Activated CD8-positive, alpha-beta memory T cell treated with anti-CD3 and anti-CD28 coated beads for 24 hours (primary cell): ENCODE results near the gene TMEM72.

Experiments used
- DNase-seq: peaks from one replicate; pipeline ENCODE4 v3.0.0-alpha.2; 2020

The TMEM72 gene

DNA sequence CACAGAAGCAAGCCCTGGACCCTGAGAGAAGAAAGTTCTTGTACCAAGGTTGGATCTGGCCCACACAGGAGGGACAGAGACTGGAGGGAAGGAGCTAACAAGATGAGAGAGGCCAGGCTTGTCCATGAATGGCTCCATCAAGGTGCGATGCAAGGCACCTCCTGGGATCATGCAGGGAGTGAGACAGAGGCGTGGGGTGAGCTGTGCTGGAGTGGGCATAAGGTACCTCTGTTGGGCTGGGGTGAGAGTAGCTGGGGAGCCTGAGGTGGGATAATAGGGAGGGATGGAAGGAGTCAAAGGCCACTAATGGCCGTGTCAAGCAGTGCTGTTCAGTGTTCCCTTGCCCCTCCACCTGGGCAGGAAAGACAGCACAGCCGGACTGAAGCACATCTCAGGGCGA, 9.9 kb downstream of the TMEM72 start:
- DNase-seq = peak; percentile 33

DNA sequence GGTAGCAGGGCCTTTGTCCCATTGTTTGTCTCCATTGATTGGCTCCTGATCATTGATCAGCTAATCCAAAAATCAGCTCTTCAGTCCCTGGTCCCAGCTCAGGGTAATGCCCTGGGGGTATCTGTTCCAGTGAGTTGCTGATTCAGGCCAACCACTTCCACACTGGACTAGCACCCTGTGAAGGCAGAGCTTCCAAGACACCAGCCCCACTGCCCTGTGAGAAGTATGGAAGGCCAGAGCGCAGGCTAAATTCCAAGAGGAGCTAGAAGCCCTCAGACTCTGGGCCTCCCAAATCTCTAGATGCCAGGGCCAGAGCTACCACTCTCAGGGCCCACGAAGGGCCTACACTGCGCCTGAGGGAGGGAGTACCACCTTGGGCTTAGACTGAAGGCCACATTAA, 10.4 kb downstream of the TMEM72 start:
- DNase-seq = peak; percentile 30

DNA sequence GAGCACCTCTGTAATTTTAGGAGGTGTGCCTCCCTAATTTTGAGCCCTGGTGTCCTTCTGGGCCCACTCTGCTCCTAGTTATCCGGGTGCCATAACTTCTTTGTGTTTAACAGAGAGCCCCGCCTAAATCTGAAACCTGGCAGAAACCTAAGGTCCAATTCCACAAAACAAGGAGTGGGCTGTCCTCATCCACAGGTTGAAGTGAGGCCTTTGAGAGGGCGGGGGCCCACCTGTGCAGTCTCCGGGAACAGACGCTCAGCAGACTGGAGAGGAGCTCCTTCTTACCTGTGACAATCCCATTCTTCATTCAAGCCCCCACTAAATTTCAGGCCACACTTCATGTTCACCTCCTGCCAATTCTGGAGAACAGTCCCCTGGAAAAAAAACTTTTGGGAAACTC, 10.9 kb downstream of the TMEM72 start:
- peak; percentile 26 for DNase-seq

DNA sequence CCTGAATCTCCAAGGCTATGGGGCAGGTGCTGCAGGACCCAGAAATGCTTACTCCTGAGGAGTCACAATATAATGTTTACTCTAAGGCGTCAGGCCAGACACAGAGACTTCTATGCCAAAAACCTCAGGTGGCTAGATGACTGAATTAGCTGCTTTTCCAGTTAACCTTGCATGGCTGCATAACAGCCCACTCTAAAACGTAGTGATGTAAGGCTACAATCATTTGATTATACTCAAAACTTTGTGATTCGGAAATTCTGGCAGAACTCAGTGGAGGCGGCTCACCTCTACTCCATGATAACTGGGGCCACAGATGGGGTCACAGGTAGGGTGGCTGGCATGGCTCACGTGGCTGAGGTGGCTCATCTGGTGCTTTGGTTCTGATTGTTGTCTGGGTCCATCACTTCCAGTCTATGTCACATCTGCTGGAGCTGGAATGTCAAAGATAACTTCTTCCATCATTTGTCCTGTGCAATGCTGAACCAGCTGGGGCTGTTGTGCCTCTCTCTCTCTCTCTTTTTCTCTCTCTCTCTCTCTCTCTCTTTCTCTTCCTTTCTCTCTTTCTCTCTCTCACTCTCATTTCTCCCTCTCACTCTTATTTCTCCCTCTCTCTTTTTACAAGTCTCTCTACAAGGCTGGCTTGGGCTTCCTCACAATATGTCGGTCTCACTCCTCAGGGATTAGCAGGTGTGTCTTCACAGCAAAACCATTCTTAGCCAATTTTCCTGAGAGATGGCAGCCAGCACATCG, 11.8 kb downstream of the TMEM72 start:
- peak; percentile 11 for DNase-seq

DNA sequence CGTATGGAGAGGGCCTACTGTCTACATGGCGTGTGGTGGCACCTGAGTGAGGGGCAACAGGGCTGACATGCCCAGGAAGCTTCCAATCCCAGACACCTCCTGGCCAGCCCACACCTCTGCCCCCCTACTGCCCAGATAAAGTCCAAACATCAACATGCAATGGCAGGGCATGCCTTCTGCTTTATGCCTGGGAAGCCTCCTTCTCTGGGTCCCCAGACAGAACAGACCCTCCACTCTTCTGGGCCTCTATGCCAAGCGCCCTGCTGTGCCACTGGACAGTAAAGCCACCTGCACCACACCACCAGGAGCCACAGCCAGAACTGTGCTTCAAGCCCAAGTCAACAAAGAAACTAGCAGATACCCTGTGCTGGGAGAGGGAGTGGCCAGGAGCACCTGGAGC, 12.5 kb downstream of the TMEM72 start:
- no peak for DNase-seq

DNA sequence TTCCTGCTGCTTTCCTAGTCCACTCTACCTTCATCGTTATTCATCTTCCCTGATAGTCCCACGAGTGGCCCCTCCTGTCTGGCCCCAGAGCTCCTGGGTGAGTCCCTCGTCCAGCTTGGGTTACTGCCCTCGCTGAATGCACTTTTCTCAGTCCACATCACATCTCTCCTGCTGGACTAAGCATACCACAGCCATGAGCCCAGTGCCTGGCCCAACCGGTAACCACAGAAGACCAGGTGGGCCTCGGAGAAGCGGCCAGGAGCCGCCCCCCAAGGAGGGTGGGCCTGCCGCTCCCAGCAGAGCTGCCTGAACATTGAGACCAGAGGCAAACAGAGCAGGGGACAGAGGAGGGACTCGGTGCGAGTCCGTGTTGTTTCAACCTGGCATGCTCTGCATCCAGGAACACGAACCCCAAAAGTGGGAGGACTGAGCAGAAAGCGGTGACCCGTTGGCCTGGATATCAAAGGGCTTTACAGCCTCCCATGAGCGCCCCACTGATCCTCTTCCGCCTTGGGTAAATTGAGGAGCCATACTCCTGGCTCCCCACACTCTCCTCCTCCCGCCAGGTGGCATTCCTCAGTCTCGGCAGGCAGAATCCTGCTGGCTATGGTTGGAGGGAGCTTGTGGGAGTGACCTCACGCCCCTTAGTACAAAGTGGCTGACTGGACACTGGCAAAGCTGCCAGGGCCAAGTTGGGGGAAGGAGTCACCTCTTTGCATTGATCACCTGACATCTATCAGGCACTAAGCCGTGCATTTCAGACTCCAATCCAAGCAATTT, 13.3 kb downstream of the TMEM72 start:
- DNase-seq = peak; percentile 35

DNA sequence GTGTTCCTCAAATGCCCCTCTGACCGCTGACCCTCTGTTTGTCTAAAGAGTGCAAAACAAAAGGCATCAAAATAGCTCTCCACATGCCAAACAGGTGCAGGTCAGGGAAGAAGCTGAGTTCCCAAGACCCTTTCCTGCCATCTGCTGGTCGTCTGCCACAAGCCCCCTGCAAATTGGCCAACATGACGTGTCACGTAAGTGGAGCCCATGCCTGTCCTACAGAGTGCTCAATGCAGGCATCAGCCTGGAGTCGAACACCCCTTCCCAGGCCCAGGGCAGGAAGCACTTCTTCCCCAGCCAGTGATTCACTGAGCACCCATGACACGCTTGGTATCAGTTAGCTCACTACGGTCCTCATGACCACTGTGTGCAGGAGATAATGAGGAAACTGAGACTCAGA, 14.1 kb downstream of the TMEM72 start:
- DNase-seq = peak; percentile 53

DNA sequence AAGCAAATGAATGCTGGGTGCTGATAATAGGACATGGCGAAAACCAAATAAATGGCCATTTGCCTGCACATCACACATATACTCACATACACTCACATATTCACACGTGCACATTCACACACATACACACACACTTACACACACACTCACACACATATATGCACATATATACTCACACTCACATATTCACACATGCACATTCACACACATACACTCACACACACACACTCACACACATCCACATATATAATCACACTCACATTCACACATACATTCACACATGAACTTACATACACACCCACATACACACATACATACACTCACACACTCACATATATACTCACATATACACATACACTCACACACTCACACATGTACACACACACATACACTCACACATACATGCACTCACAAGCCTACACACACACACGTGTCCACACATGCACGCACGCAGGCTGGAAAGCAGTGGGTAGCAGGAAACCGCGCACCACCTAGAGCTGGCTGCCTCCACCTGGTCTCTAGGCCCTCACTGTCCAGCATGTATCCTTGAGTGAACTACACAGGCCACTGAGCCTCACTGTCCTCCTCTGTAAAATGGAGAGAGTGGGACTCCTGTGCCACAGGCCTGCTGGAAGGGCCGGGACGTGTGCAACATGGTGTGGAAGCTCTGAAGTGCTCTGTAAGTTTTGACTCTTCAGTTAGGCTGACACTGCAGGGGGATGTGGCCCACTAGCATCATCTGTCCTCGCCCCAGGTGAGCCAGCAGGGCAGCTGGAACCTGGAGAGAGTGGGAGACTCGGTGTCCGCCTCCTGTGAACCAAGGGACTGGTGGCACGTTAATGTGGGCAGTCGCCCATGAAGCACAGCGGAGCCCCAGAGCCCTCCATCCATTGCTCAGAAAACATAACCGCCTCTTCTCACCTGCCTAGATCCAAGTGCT, 14.9 kb downstream of the TMEM72 start:
- peak; percentile 26 for DNase-seq

DNA sequence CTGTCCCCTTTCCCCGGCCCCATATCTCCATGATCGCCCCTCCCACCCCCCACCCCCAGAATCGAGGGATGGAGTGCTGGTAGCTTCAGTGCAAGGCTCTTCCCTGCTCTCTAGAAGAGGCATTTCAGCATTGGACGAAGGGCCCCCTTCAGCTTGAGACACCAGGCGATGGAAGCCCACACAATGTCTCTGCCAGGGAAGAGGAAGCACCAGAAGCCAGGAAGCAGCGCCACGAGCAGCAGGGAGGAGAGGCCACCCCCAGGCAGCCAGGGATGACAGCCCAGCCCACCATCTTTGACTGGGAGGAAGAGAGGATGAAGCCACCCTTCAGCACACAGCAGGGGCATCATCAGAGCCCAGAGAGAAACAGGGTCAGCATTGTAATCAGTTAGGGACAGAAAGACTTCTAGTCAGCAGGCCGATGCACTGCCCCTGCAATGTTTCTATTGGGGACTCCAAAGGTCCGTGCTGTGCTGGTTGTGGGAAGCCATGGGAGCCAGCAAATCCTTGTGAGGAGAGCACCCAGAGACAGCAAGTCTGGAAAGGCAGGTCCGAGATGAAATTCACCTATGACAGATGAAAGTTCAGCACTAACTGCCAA, 15.7 kb downstream of the TMEM72 start:
- DNase-seq = peak; percentile 30

DNA sequence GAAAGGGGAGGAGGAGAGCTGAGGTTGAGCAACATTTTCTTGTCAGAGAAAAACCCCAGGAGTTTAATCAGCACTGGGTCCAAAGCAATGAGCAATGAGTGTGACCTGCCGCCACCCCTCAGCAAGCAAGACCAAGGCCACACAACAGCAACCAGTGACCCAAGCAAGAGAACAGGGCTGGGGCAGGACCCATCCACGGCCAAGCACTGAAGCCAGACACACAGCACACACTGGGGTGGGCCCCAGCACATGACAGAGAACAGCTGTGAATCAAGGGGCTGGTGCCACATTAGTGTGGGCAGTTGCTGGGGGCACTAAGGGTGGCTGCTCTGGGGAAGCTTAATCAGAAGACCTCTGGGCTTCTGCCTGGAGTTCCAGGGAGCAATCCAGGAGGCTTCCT, 16.2 kb downstream of the TMEM72 start:
- DNase-seq = peak; percentile 17

DNA sequence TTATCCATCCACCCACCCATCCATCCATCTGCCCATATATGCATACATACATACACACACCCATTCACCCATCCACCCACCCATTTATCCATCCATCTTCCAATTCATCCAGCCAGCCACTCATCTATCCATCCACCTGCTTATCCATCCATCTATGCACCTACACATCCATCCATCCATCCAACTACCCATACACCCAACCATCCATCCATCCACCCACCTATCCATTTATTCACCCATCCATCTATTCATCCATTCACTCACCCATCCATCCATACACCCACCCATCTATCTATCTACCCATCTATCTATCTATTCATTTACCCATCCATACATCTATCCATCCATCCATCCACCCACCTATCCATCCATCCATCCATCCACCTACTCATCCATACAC, 17.3 kb downstream of the TMEM72 start:
- DNase-seq = no peak

DNA sequence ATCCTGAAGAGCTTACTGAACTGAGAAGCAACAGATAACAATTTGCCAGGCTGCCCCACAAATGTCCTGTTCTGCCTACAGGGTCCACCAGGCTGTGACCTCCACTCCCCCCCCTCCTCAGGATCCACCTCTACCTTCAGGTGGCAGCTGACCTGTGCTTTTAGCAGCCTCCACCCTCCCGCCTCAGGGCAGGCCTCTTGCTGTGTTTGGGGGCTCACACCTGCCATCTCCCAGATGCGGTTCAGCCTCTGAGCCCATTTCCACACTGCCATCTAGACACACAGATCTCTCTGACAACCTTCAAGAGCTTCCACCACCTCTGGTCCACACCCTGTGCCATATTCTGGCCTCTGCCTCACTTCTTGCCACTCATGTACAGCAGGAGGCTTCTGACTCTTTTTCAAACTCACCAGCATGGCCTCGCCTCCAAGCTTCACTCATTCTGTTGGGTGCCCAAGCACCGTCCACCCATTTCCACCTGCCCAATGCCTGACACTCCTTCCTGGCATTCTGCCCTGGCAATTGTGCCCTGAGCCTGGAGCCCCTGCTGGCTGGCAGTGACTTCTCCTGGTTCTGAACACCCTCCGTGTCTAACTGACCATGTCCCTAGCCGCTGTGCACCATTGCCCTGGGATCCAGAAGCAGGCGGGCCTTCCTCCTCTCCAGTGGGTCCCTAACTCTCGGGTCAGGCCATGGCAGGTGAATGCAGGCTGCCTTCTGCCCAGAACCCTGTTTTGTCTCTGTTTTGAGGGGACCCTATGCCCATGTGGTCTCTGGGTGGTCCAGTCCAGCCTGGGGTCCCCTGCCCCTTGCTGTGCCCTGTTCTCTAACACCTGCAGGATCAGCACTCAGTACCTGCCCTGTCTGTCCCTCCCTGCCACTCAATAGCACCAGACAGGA, 18.5 kb downstream of the TMEM72 start:
- DNase-seq = peak; percentile 30

DNA sequence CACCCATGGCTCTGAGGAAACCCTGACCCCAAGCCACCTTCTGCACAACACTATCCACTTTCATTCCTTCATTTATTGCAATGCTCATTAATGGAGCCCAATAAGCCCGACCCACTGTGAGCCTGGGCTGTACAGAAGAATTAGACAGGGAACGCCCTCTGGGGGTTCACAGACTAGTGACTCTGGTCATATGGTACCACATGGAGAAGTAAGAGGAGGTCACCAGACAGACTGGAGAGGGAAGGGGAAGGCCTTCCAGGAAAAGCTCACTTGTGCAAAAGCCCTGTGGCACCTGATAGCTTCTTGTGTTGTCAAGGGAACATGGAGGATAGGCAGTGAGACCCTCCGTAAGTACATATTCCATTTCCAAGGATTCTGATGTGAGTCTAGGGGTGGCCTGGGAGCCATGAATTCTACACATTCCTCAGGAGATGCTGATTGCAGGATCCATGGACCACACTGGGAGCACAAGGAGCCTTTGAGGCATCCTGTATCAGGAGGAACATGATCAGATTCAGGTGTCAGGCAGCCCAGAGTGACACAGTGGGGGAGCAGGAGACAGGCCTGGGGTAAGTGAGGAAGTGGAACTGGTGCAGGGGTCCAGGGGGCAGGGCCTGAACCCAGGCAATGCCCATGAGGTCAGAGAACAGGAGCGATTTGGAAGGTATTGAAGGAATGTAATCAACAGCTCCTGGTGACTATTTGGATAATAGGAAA, 19.9 kb downstream of the TMEM72 start:
- peak; percentile 28 for DNase-seq

DNA sequence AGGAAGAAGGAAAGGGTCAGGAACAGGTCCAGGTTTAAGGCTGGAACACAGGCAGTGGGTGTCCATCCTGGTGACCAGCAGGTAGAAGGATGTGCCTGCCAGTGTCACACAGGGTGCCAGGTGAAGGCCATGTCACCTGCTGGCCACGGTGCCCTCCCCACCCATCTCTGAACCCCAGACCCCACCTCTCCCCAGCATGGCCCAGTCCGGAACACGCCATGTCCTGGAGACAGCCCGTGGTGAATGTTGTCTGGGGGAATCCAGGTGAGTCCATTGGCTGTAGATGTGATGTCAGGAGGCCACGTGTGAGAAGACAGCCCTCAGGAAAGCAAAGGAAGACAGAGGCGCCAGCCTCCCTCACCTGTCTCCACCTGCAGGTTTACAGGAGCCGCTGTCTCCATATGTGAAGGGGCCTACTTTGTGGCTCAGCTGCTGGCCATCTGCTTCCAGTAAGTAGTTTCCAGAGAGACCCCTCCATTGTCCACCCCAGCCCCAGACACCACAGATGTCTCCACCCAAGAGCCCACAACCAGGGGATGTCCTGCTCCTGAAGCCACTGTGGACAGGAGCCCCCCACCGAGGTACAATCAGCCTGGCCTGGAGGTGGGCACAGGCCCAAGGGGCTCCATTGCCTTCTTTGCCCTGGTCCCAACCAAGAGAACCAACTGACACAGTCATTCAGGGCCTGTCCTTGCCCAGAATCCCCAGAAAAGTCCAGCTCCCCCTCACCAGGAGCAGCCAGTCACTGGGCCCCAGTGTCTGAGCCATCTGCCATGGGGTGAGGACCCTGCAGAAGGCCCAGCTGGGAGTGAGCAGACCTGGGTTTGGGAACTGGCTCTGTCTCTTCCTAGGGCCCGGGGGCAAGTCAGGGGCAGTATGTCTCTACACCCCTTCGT, 20.7 kb downstream of the TMEM72 start:
- peak; percentile 38 for DNase-seq

DNA sequence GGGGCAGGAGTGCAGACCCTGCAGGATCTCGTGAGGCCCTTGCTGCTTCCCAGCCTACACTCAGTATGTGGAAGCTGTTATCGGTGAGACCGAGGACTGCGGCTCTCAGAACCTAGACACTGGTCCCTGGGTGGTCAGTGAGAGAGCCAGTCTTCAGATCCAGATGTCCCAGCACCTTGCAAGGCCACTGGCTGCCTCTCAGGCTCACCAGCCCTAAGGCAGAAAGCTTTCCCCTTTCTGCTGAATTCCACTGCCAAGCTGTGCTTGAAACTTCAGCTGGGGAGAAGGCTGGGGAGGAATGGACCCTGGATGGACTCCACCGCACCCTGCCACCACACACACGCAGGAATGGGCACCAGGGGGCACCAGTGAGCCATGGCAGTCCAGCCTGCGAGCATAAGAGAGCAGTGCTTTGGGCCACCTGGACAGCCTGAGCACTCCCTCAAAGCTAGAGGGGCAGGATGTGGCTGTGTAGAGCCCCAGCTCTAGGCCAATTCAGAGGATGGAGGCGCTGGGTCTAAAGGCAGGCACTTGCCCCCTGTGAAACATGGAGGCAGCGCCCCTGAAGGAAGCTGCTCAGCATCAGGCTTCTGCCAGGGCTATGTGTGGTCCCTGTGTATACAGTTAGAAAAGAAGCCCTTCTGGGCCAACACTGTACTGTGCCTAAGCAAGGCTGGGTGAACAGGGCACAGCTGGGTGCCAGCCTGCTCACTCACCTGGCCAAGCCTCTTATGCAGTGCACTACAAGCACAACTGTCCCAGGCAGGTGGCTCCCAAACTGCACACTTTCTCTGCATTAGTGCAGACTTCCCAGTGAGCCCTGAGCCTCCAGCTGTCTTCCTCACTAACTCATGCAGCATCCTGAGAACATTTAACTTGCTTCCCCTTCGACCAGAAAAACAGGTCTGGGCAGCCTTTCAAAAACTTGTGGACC, 21.6 kb downstream of the TMEM72 start:
- DNase-seq = peak; percentile 95

DNA sequence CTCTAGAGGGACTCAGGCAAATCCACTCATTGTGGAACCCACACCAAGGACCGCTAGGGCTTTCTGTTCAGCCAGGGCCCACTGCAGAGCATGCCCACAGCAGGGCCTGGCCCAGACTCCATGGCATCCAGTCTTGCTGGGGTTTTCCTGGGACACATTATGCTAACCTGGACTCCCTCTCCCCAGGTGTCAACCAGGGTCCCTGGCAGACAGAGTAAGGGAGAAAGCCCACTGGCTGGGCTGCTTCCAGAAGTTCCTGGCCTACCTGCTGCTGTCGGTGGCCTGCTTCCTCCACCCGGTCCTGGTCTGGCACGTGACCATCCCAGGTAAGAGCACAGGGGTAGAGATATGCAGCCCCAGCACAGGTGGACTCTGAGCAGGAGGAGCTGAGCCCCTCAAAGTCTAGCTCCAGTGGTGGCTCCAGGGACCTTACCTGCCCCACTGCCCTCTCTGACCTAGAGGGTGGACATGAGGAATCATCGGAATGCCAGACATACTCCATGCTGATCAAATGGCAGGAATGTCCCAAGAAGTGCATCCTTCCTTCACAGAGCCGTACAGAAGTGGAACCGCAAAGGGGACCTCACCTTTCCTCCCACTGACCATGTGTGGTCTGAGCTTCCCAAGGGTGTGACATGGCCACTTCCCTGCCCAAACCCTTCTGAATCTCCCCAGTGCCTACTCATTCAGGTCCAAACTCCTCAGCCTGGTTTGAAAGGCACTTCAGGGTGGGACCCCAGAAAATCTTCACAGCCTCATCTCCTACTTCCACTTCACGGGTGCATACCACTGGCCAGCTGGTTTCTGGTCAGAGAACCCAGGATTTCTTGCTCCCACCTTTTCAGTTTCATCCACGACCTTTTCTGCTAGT, 22.5 kb downstream of the TMEM72 start:
- peak; percentile 44 for DNase-seq

DNA sequence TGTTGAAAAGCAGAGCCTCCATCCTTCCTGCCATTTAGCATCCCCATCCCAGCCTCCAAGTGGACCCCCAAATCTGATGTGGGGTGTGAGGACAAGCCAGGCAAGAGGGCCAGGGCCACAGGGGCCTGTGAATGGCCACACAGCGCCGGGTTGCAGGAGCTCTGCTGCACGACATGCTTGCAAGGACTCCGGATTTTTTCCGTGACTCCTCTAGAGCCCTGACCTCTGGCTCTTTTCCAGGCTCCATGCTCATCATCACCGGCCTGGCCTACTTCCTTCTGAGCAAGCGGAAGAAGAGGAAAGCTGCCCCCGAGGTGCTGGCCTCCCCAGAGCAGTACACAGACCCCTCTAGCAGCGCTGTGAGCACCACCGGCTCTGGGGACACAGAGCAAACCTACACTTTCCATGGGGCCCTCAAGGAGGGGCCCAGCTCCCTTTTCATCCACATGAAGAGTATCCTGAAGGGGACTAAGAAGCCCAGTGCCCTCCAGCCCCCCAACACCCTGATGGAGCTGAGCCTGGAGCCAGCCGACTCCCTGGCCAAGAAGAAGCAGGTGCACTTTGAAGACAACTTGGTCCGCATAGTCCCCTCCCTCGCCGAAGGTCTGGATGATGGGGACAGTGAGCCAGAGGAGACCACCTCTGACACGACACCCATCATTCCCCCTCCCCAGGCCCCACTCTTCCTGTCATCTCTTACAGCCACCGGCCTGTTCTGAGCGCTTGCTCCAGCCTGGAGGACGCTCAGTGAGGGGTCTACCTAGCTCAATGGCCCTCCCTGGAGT, 23.5 kb downstream of the TMEM72 start:
- DNase-seq = no peak
